Left cardiac atrium (tissue), 4 donors: ENCODE data around the gene TRIM25. TPM values are rescaled to one million over a fixed set of nuclear protein-coding genes. Genes with fewer than 3 reads are reported as not detected.

Experiments used
- ATAC-seq, 2 donors: fragments of 200-7000 bp; cut with Tn5 transposase; one replicate each; pipeline ENCODE4 v1.9.1; 2020; ENCODE audit warnings: mild to moderate bottlenecking in 2 of 2, moderate library complexity in 2 of 2
- DNase-seq: peaks from one replicate; pipeline ENCODE4 v3.0.0-alpha.2; 2020
- intact Hi-C, 2 donors: fragments of 100-400 bp; cut with DNase I; formaldehyde crosslinking; loops; one replicate each; pipeline versions ENCODE4 v1.14.1 to v1.15.1; 2022 to 2023
- total RNA-seq, 2 donors: library from RNA; stranded (reverse); fragmentation: NEBNext Ultra II Directional; extraction: Animal tissue kit (Norgen Biotek cat#: 25700); gene quantifications; one replicate each; pipeline ENCODE4 v1.2.1, GENCODE V29; 2021
- donor health status: DM: no; HTN: yes; CAD: no.
- donor health status: DM: no; HTN: yes; CAD: no; lungs with severe emphysema.
- donor health status: DM: yes; HTN: yes; CAD: no.
- donor health status: Dilated cardiomyopathy.

The TRIM25 gene
- total RNA-seq, 2 donors from 2014 or later = 30.0 to 30.3 TPM

DNA sequence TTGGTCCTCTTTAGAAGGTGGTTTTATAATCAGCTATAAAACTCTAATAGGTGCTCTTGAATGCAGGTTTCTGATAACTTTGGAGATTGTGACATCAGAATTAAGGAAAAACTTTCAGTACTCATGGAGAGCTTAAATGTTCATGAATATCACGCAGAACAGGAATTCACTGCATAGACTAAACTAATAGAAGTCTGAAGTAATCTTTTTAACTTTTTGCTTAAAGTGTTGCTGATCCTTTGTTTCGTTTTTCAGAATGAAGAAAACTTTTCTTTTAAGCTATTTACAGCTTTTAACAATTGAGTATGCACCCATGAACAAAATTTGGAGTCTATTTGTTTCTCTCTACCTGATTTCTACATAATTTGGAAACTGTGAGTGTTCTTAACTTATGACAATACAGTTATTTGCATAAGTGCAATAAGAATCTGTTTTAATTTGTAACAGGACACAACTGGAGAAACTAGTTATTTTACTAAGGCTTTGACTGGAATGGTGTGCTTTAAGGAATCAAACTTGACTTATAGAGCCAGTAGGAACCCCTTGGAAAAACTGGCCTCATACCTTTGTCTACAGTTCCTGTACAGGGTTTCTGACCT is 17.0 kb upstream of the TRIM25 start:
- intact Hi-C loops = no loop called here
- ATAC-seq (no peak), DNase-seq (no peak)

GRCh38 chr17:56929362-56929969 is 15.6 kb upstream of the TRIM25 start:
- ATAC-seq (no peak), DNase-seq (no peak)
- intact Hi-C loops = no loop called here

GRCh38 chr17:56928586-56928985 is 14.7 kb upstream of the TRIM25 start:
- ATAC-seq = no peak
- intact Hi-C loops = no loop called here

DNA sequence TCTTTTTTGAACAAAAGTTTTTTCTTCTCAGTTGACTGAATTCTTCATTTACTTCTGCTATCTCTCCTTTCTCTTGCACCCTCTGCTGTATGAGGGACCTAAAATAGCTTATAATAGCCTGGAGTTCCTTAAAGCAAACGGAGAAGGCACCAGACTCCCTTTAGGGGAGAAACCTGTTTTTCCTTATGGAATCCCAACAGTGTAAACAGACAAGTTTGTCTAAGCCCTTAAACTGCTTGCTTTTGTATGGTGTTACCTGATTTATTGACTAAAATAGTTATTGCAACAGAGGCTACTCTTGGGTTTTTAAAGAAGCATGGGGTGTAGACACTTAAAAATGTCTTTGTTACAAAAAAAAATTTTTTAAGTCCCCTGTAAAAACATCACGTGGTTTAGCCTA is 12.9 kb upstream of the TRIM25 start:
- ATAC-seq = no peak
- DNase-seq = no peak
- intact Hi-C loops = no loop called here

More at GRCh38 chr17:56928586-56928985, 14.7 kb upstream of the TRIM25 start:
- no peak for DNase-seq

GRCh38 chr17:56926270-56926669 is 12.4 kb upstream of the TRIM25 start:
- intact Hi-C loops = no loop called here
- DNase-seq = no peak
- ATAC-seq = no peak

DNA sequence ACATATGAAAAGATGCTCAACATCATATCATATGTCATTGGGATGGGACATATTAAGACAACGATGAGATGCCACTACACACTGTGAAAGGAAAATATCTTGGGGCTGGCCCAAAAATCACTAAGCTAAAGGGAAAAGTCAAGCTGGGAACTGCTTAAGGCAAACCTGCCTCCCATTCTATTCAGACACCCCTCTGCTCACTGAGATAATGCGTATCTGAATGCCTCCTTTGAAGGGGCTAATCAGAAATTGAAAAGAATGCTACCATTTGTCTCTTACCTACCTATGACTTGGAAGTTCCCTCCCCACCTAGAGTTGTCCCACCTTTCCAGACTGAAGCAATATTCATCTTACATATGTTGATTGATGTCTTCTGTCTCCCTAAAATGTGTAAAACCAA is 11.2 kb upstream of the TRIM25 start:
- DNase-seq = no peak
- intact Hi-C loops = no loop called here
- no peak for ATAC-seq

GRCh38 chr17:56919717-56920116 is 5.9 kb upstream of the TRIM25 start:
- intact Hi-C loops = no loop called here
- DNase-seq (no peak), ATAC-seq (no peak)

DNA sequence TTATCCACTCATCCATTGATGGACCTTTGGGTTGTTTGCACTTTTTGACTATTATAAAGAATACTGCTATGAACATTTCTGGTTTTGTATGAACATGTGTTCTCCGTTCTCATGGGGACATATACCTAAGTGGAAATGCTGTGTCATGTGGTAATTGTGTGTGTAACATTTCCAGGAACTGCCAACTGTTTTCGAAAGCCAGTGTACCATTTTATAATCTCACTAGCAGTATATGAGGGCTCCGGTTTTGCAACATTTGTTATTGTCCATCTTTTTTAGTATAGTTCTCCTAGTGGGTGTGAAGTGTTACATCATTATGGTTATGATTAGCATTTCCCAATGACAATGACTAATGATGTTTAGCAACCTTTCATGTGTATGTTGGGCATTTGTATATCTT is 5.1 kb upstream of the TRIM25 start:
- no peak for ATAC-seq
- intact Hi-C loops = no loop called here
- DNase-seq = no peak

DNA sequence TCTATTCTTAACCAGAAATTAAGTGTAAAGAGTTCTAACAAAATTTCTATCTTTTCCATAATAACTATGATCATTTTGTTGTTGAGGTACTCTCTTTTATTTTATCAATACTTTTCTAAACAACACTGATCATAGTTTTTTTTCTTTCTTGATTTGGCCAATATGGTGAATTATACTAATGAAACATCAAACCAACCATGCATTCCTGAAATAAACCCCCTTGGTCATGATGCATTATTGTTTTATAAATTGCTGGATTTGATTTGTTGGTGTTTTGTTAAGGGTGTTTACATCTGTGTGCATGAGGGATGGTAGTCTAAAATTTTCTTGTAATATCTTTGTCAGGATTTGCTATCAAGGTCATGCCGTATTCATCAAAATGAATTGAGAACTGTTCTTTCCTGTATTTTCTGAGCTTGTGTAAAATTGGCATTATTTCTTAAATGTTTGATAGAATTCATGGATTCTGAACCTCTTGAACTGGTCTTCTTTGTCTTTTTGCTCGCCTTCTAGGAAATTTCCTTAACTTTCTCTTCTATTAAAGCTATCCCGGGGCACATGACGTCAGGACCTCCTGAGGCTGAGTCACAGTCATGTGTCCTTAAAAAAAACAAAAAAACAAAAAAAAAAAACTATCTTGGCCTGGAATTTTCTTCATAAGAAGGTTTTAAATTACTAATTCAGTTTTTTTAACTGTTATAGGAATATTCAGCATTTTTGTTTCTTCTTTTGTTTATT is 3.9 kb upstream of the TRIM25 start:
- no peak for DNase-seq
- intact Hi-C loops = no loop called here
- no peak for ATAC-seq

DNA sequence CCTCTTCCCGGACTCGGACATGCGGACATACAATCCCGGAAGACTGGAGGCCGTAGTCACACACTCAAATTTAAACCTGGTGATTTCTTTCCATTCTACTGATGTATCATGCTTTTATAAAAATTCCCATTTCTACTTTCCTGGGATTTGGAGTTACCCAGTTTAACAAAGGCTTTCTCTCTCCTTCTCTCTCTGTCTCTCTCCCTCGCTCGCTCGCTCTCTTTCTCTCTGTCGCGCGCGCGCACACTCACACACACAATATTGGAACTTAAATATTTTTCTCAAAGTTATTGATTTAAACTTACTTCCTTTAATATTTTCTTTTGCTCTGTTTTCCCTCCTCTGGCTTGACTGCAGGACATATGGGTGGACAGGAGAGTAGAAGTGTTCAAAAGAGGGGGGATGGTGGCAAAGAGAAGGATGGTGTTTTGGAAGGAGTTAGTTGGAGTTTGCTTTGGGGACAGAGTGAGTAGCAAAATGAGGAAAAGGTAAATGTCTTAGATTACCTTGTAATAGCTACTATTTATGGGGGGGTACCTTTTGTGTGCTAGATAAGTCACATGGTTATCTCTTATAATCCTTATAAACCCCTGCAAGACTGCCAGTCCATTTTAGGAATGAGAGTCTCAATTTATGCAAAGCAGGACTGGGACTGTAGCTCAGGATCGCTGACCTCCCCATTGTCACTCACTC is 878 bp upstream of the TRIM25 start:
- ATAC-seq = no peak

DNA sequence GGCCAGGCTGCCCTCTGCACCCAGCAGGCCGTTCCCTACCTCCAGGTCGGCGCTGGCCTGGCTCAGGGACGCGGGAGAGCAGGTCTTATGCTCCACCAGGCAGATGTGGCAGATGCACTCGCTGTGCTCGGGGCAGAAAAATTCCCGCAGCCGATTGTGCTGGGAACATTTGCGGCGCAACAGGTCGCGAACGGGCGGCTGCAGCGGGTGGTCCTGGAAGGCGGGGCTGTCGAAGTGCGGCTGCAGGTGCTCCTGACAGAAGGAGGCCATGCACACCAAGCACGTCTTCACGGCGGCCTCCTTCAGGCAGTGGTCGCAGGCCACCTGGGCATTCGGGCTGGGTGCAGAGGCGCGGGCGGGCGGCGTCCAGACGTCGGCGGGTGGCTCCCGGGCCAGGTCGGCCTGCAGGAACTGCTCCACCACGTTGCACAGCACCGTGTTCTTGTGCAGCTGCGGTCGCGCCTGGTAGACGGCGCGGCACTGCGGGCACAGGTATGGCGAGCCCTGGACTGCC is 439 bp downstream of the TRIM25 start:
- ATAC-seq = peak; percentile 44 to 46
- intact Hi-C loops = no loop called here
- DNase-seq = no peak

More for the DNA sequence above, 878 bp upstream of the TRIM25 start:
- DNase-seq = no peak
- intact Hi-C loops = no loop called here

GRCh38 chr17:56913000-56913311 is 893 bp downstream of the TRIM25 start:
- ATAC-seq = no peak
- intact Hi-C loops = no loop called here
- DNase-seq = no peak

DNA sequence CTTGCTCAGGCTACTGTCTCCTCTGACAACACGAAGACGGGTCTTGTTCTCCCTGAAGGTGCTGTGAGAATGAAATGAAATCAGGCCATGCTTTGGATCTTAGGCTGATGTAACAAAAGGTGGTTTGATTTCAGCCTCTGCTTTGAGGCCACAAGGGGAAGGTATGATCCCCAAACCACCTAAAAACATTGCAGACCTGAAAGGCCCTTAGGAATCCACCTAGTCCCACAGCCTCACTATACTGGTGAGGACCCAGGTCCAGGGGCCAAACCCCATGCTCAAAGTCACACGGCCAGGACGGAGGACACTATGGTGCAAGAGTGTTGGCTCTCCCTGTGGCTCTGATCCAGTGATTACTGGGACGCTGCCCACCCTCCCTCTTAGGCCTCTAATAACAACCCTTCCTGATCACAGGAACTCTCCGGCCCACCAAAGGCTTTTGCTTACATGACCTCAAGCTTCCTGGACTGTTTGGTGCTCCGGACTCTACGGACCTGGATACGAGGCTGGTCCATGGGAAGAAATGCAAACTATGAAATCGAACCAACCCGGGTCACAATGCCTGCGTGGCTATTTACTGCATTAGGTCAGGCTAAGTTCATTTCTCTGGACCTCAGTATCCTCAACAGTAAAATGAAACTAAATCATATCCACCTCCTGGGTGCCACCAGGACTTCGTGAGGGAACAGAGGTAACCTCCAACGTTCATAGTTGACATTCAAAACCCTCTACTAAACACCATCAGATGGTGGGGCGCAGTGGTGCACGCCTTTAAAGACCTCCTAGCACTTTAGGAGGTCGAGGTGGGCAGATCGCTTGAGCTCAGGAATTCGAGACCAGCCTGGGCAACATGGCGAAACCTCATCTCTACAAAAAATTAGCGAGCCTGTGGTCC is 1.5 kb downstream of the TRIM25 start:
- ATAC-seq (no peak), DNase-seq (peak; percentile 71)
- intact Hi-C loops = no loop called here

GRCh38 chr17:56910509-56911235 is 3.2 kb downstream of the TRIM25 start:
- intact Hi-C loops = no loop called here
- ATAC-seq = no peak
- no peak for DNase-seq

DNA sequence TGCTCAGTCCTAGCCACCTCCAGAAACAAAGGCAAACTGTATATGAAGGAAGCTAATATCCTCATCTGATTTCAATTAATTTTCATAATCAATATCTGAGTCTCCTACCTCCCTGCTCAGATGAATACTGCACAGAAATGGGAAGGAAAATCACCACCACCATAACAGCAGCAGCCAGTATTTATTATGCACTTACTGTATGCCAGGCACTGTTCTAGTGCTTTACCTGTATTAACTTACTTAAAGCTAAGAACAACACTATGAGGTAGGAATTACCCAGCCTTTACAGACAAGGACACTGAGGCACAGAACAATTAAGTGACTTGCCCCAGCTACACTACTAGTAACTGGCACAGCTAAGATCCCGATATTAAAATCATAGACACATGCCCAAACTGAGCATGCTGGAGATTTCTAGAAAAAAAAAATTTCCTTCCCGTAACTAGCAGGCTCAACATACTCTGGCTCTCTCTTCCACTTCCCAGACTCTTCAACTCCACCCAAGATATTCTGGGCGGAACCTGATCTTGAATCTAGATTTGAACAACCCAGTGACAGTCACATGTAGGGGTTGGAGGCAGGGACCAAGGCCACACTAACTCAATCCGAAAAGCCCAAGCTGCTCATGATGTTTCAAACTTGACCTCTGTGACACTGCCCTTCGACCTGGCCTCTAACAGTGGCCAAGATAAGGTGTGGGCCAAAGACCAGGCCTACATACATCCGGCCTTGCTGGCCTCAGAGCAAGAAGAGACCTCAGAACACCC is 3.9 kb downstream of the TRIM25 start:
- peak in 1 of 2 donors; percentile 0 for ATAC-seq
- peak; percentile 61 for DNase-seq
- intact Hi-C loops = no loop called here

GRCh38 chr17:56908001-56908542 is 5.8 kb downstream of the TRIM25 start:
- intact Hi-C loops = no loop called here
- DNase-seq = peak; percentile 64
- ATAC-seq = peak in 1 of 2 donors; percentile 62

DNA sequence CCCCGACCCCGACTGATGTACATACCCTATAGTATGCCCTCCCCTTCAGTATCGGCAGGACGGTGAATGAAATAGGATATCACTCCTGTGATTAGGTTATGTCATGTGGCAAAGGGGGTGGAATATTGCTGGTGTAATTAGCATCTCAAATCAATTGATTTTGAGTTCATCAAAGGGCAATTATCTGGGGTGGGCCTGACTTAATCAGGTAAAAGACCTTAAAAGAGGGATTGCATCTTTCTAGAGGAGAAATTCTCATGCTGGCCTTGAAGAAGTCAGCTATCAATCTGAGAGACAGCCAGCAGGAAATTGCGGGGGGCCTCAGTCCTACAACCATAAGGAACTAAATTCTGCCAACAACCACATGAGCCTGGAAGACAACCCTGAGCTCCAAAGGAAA is 10.3 kb downstream of the TRIM25 start:
- DNase-seq = no peak
- ATAC-seq = no peak
- intact Hi-C loops = no loop called here
